IPS DF 19.7 (cell line): ENCODE results near the gene CTNNA3.
"Not testable (repeated sequence)": the region's sequence is repeated elsewhere in the genome, so short reads cannot be mapped to it uniquely, and the experiment has no call there.

ENCODE experiments used
- DNase-seq: peaks from one replicate; pipeline ENCODE4 v3.0.0-alpha.2; 2013; ENCODE audit warnings: low read depth, low spot score

CTNNA3 gene

GRCh38 chr10:67696029-67696428 is at the start of gene CTNNA3:
Gene CTNNA3 (minus strand): TSS chr10:67696195.
- DNase-seq, result no peak

- no peak for DNase-seq
Observed at GRCh38 chr10:67735430-67735829, 39.4 kb upstream of the CTNNA3 start.

- DNase-seq, result no peak
Observed at GRCh38 chr10:67733511-67733910, 37.5 kb upstream of the CTNNA3 start.

- no peak for DNase-seq
Observed at GRCh38 chr10:67725567-67725966, 29.6 kb upstream of the CTNNA3 start.

GRCh38 chr10:67723601-67724000 is 27.6 kb upstream of the CTNNA3 start:
- no peak for DNase-seq

GRCh38 chr10:67722113-67722512 is 26.1 kb upstream of the CTNNA3 start:
- DNase-seq, result no peak

GRCh38 chr10:67716455-67716854 is 20.5 kb upstream of the CTNNA3 start:
- not testable (repeated sequence) for DNase-seq

GRCh38 chr10:67705921-67706320 is 9.9 kb upstream of the CTNNA3 start:
- DNase-seq, result no peak

GRCh38 chr10:67699613-67700270 is 3.7 kb upstream of the CTNNA3 start:
- DNase-seq, result not testable (repeated sequence)

GRCh38 chr10:67698164-67698563 is 2.2 kb upstream of the CTNNA3 start:
- DNase-seq, result no peak

GRCh38 chr10:67697724-67698131 is 1.7 kb upstream of the CTNNA3 start:
- DNase-seq, result no peak

GRCh38 chr10:67696679-67697078 is 684 bp upstream of the CTNNA3 start:
- no peak for DNase-seq

- no peak for DNase-seq
Observed at GRCh38 chr10:67695555-67695954, 440 bp downstream of the CTNNA3 start.

GRCh38 chr10:67691861-67692260 is 4.1 kb downstream of the CTNNA3 start:
- DNase-seq, result not testable (repeated sequence)

- DNase-seq, result not testable (repeated sequence)
Observed at GRCh38 chr10:67690540-67690939, 5.5 kb downstream of the CTNNA3 start.

GRCh38 chr10:67684140-67684539 is 11.9 kb downstream of the CTNNA3 start:
- not testable (repeated sequence) for DNase-seq

- DNase-seq, result no peak
Observed at GRCh38 chr10:67678335-67678974, 17.5 kb downstream of the CTNNA3 start.

GRCh38 chr10:67676208-67676825 is 19.7 kb downstream of the CTNNA3 start:
- no peak for DNase-seq

- no peak for DNase-seq
Observed at GRCh38 chr10:67670401-67670800, 25.6 kb downstream of the CTNNA3 start.

- no peak for DNase-seq
Observed at GRCh38 chr10:67669978-67670377, 26.0 kb downstream of the CTNNA3 start.

GRCh38 chr10:67668448-67668847 is 27.5 kb downstream of the CTNNA3 start:
- no peak for DNase-seq

- no peak for DNase-seq
Observed at GRCh38 chr10:67667035-67667425, 29.0 kb downstream of the CTNNA3 start.
